Skin epidermis (tissue), 12 donors: ENCODE data around the gene ADAMTSL3.

Experiments used
- H3K27ac ChIP-seq, 21 experiments: fragments of 200-600 bp; sonication (generic) in 11 of 21; one replicate each; pipeline ENCODE4 v1.5.0; 2020; ENCODE audit warnings: mild to moderate bottlenecking in 3 of 21, inconsistent platforms in 2 of 21, moderate library complexity in 2 of 21
- H3K4me3 ChIP-seq, 7 experiments: fragments of 200-600 bp; sonication (generic) in 2 of 7; one replicate each; pipeline ENCODE4 v1.5.0; 2020; ENCODE audit warnings: inconsistent platforms in 2 of 7, mild to moderate bottlenecking in 2 of 7, moderate library complexity in 1 of 7

ADAMTSL3 gene

GRCh38 chr15:83810110-83810509, 156.2 kb downstream of the ADAMTSL3 start:
- H3K27ac ChIP-seq = no peak overlapping the region
- no peak overlapping the region for H3K4me3 ChIP-seq

GRCh38 chr15:83813682-83814081, 159.8 kb downstream of the ADAMTSL3 start:
- H3K4me3 ChIP-seq = no peak overlapping the region
- H3K27ac ChIP-seq = no peak overlapping the region

- Histone ChIP-seq H3K4me3 (no peak overlapping the region), H3K27ac (no peak overlapping the region)
These were observed 161.6 kb downstream of the ADAMTSL3 start for GRCh38 chr15:83815506-83815905.

GRCh38 chr15:83816124-83816883, 162.4 kb downstream of the ADAMTSL3 start:
- Histone ChIP-seq H3K4me3 (no peak overlapping the region), H3K27ac (no peak overlapping the region)

GRCh38 chr15:83818591-83818990, 164.7 kb downstream of the ADAMTSL3 start:
- H3K4me3 ChIP-seq = no peak overlapping the region
- H3K27ac ChIP-seq = no peak overlapping the region

- H3K27ac ChIP-seq = no peak overlapping the region
- H3K4me3 ChIP-seq = no peak overlapping the region
These were observed 176.5 kb downstream of the ADAMTSL3 start for GRCh38 chr15:83830381-83830780.

- Histone ChIP-seq H3K4me3 (no peak overlapping the region), H3K27ac (no peak overlapping the region)
These were observed 179.6 kb downstream of the ADAMTSL3 start for GRCh38 chr15:83833569-83833968.

GRCh38 chr15:83835479-83835878, 181.6 kb downstream of the ADAMTSL3 start:
- H3K4me3 ChIP-seq = no peak overlapping the region
- no peak overlapping the region for H3K27ac ChIP-seq

- Histone ChIP-seq H3K27ac (no peak overlapping the region), H3K4me3 (no peak overlapping the region)
These were observed 184.1 kb downstream of the ADAMTSL3 start for GRCh38 chr15:83837945-83838571.

- no peak overlapping the region for H3K27ac ChIP-seq
- H3K4me3 ChIP-seq = no peak overlapping the region
These were observed 184.8 kb downstream of the ADAMTSL3 start for GRCh38 chr15:83838763-83839162.

- H3K4me3 ChIP-seq = no peak overlapping the region
- H3K27ac ChIP-seq = no peak overlapping the region
These were observed 188.4 kb downstream of the ADAMTSL3 start for GRCh38 chr15:83842281-83842680.

GRCh38 chr15:83843471-83843871, 189.5 kb downstream of the ADAMTSL3 start:
- H3K4me3 ChIP-seq = no peak overlapping the region
- H3K27ac ChIP-seq = no peak overlapping the region

- Histone ChIP-seq H3K4me3 (no peak overlapping the region), H3K27ac (no peak overlapping the region)
These were observed 190.8 kb downstream of the ADAMTSL3 start for GRCh38 chr15:83844742-83845141.

- Histone ChIP-seq H3K27ac (no peak overlapping the region), H3K4me3 (no peak overlapping the region)
These were observed 191.3 kb downstream of the ADAMTSL3 start for GRCh38 chr15:83845230-83845629.

GRCh38 chr15:83846847-83847246, 192.9 kb downstream of the ADAMTSL3 start:
- H3K27ac ChIP-seq = no peak overlapping the region
- H3K4me3 ChIP-seq = no peak overlapping the region

- Histone ChIP-seq H3K27ac (no peak overlapping the region), H3K4me3 (no peak overlapping the region)
These were observed 194.6 kb downstream of the ADAMTSL3 start for GRCh38 chr15:83848315-83849050.

- Histone ChIP-seq H3K4me3 (no peak overlapping the region), H3K27ac (no peak overlapping the region)
These were observed 196.1 kb downstream of the ADAMTSL3 start for GRCh38 chr15:83850015-83850414.

GRCh38 chr15:83850501-83851245, 196.8 kb downstream of the ADAMTSL3 start:
- H3K4me3 ChIP-seq = no peak overlapping the region
- peak overlapping the region in 3 of 21 experiments; percentile 18 to 36 (median 26) for H3K27ac ChIP-seq

GRCh38 chr15:83853232-83853631, 199.3 kb downstream of the ADAMTSL3 start:
- Histone ChIP-seq H3K27ac (no peak overlapping the region), H3K4me3 (no peak overlapping the region)

- H3K27ac ChIP-seq = no peak overlapping the region
- H3K4me3 ChIP-seq = no peak overlapping the region
These were observed 200.4 kb downstream of the ADAMTSL3 start for GRCh38 chr15:83854321-83854720.
